Ishikawa (cell line): ENCODE measurements around the gene TLDC2.

Experiments
- CEBPB ChIP-seq: IDR thresholded peaks from 2 replicates; pipeline ENCODE4 v1.6.1; 2012
- EGR1 ChIP-seq: IDR thresholded peaks from 2 replicates; pipeline ENCODE4 v1.6.1; 2012
- EP300 ChIP-seq: IDR thresholded peaks from 2 replicates; pipeline ENCODE4 v1.6.1; 2012; ENCODE audit warnings: borderline replicate concordance
- NFIC ChIP-seq: IDR thresholded peaks from 2 replicates; pipeline ENCODE4 v1.6.1; 2012
- RAD21 ChIP-seq: IDR thresholded peaks from 2 replicates; pipeline ENCODE4 v1.6.1; 2012; ENCODE audit warnings: low read depth
- REST ChIP-seq: IDR thresholded peaks from 2 replicates; pipeline ENCODE4 v1.6.1; 2012; ENCODE audit warnings: low read depth, mild to moderate bottlenecking
- TAF1 ChIP-seq: IDR thresholded peaks from 2 replicates; pipeline ENCODE4 v1.6.1; 2012; ENCODE audit warnings: low read depth, mild to moderate bottlenecking
- TCF12 ChIP-seq: IDR thresholded peaks from 2 replicates; pipeline ENCODE4 v1.6.1; 2012; ENCODE audit warnings: low read depth
- ZBTB7A ChIP-seq: IDR thresholded peaks from 2 replicates; pipeline ENCODE4 v1.6.1; 2012; ENCODE audit warnings: low read depth
- TF ChIP-seq, protein P1 (sequence below): IDR thresholded peaks from 2 replicates; pipeline ENCODE4 v1.6.1; 2012

DNA sequence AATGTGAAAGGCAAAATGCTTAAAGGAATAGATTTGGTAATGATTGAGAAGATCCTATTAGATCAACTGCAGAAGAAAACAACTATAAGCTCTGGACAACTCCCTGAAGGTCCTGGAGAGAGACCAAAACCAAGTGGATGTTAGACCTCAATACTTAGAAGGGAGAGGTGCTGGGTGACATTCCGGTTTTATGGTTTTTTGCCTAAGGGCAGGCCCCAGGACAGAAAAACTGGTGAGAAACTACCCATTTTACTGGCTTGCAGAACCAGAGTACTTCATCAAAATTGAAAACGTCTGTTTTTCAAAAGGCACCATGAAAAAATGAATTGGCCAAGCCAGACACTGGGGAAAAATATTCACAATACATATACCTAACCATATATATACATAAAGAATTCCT is 49.3 kb downstream of the TLDC2 start:
- TF ChIP-seq EP300, result no peak
- no peak for TF ChIP-seq NFIC
- no peak for TF ChIP-seq EGR1
- TF ChIP-seq RAD21, result no peak
- no peak for TF ChIP-seq REST
- TF ChIP-seq ZBTB7A, result no peak
- TF ChIP-seq, protein P1, sequence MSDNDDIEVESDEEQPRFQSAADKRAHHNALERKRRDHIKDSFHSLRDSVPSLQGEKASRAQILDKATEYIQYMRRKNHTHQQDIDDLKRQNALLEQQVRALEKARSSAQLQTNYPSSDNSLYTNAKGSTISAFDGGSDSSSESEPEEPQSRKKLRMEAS, result no peak
- TF ChIP-seq TAF1, result no peak
- TF ChIP-seq CEBPB, result no peak
- no peak for TF ChIP-seq TCF12
